DND-41 (cell line): ENCODE results near the gene ECHS1.
A peak's percentile ranks its signal among the peaks of the same experiment; 100 is the strongest.

Experiments used
- ATAC-seq: fragments of 200-7000 bp; cut with Tn5 transposase; 3 replicates; pipeline ENCODE4 v1.9.1; 2021; ENCODE audit warnings: low read depth; ENCODE audit not compliant: insufficient read depth
- DNase-seq: peaks from one replicate; pipeline ENCODE4 v3.0.0-alpha.2; 2020
- H2AFZ ChIP-seq: 2 replicates; pipeline ENCODE4 v1.6.0; 2012; ENCODE audit warnings: low read depth, low read length
- H3K27ac ChIP-seq: 2 replicates; pipeline ENCODE4 v1.5.1; 2012; ENCODE audit warnings: low read length, inconsistent platforms
- H3K27me3 ChIP-seq: fragments of 200-600 bp; sonication (generic); 2 replicates; pipeline ENCODE4 v1.6.0; 2012; ENCODE audit warnings: low read length, mild to moderate bottlenecking, inconsistent platforms; ENCODE audit not compliant: insufficient read depth, poor library complexity
- H3K36me3 ChIP-seq: 2 replicates; pipeline ENCODE4 v1.5.1; 2012; ENCODE audit warnings: low read length, inconsistent platforms; ENCODE audit not compliant: insufficient read depth
- H3K4me1 ChIP-seq: 2 replicates; pipeline ENCODE4 v1.5.1; 2012; ENCODE audit warnings: mild to moderate bottlenecking, low read length; ENCODE audit not compliant: insufficient read depth
- H3K4me2 ChIP-seq: 2 replicates; pipeline ENCODE4 v1.6.0; 2012; ENCODE audit warnings: mild to moderate bottlenecking, moderate library complexity, low read length, inconsistent platforms; ENCODE audit not compliant: insufficient read depth
- H3K4me3 ChIP-seq, 2 experiments: fragments of 200-600 bp in 1 of 2; shearing (Covaris generic) in 1 of 2; 2 replicates each; pipeline ENCODE4 v1.5.1; 2012 to 2016; ENCODE audit warnings: inconsistent platforms in 2 of 2, low read length in 2 of 2, mild to moderate bottlenecking in 2 of 2, low read depth in 1 of 2, moderate library complexity in 1 of 2
- H3K79me2 ChIP-seq: 2 replicates; pipeline ENCODE4 v1.6.0; 2012; ENCODE audit warnings: low read length, inconsistent platforms; ENCODE audit not compliant: insufficient read depth
- H3K9ac ChIP-seq: 2 replicates; pipeline ENCODE4 v1.6.0; 2012; ENCODE audit warnings: low read depth, mild to moderate bottlenecking, inconsistent platforms, low read length, moderate library complexity
- H3K9me3 ChIP-seq: 2 replicates; pipeline ENCODE4 v1.5.1; 2012; ENCODE audit warnings: low read length, moderate library complexity, mild to moderate bottlenecking, inconsistent platforms; ENCODE audit not compliant: insufficient read depth, severe bottlenecking
- H4K20me1 ChIP-seq: 2 replicates; pipeline ENCODE4 v1.6.0; 2012; ENCODE audit warnings: low read length; ENCODE audit not compliant: insufficient read depth
- CTCF ChIP-seq: IDR thresholded peaks from 2 replicates; pipeline ENCODE4 v1.5.1; 2012; ENCODE audit warnings: borderline replicate concordance, low read length, moderate library complexity, mild to moderate bottlenecking; ENCODE audit not compliant: poor library complexity, severe bottlenecking; ENCODE audit errors: extremely low read depth
- EZH2 ChIP-seq: IDR thresholded peaks from 3 replicates; pipeline ENCODE4 v1.6.1; 2012; ENCODE audit warnings: borderline replicate concordance, low read depth, mild to moderate bottlenecking, moderate library complexity, low read length, inconsistent platforms; ENCODE audit not compliant: severe bottlenecking

Gene ECHS1

GRCh38 chr10:133358162-133358924 lies 14.8 kb downstream of the ECHS1 start:
- Histone ChIP-seq H3K27ac (no peak overlapping the region), H4K20me1 (0 out of 2 replicates have a peak, but pooled peaks cover 5% of the 10 kb centered on the region), H3K79me2 (no peaks in the 10 kb centered on the region), H3K4me3 (no peak overlapping the region; a peak in 1 of 4 replicates), H3K27me3 (no peaks in the 10 kb centered on the region), H3K4me2 (no peak overlapping the region), H3K36me3 (peaks cover 14% of the 10 kb centered on the region), H3K4me1 (peaks cover 11% of the 10 kb centered on the region), H2AFZ (no peak overlapping the region), H3K9ac (no peak overlapping the region), H3K9me3 (no peaks in the 10 kb centered on the region)
- ATAC-seq = 0 out of 3 replicates have a peak, but pooled peaks have one; percentile 1
- no peak for DNase-seq
- TF ChIP-seq EZH2 (no peak), CTCF (no peak)

GRCh38 chr10:133357285-133358161 lies 15.6 kb downstream of the ECHS1 start, which contains the start of gene FUOM:
TSS of gene FUOM (minus strand) at chr10:133358019. CDS start at chr10:133358007, 12 bp downstream.
- peak within 1 kb of the TSS; percentile 79 for H3K4me2 ChIP-seq
- peaks cover 11% of the 10 kb centered on the region for H3K4me1 ChIP-seq
- peaks cover 7% of the 10 kb centered on the region for H3K36me3 ChIP-seq
- H4K20me1 ChIP-seq = 0 out of 2 replicates have a peak, but pooled peaks cover 5% of the 10 kb centered on the region
- no peaks in the 10 kb centered on the region for H3K27me3 ChIP-seq
- H3K4me3 ChIP-seq = peak within 1 kb of the TSS; percentile 27 to 66; a peak in 3 of 4 replicates
- H3K79me2 ChIP-seq = no peaks in the 10 kb centered on the region
- no peaks in the 10 kb centered on the region for H3K9me3 ChIP-seq
- peak within 1 kb of the TSS; percentile 60 for H3K9ac ChIP-seq
- peak; percentile 74 for DNase-seq
- peak within 1 kb of the TSS; percentile 75 for H2AFZ ChIP-seq
- ATAC-seq = peak; percentile 78
- TF ChIP-seq EZH2 (no peak), CTCF (no peak)
- peak within 1 kb of the TSS; percentile 36; the same call in 1 of the 2 replicates for H3K27ac ChIP-seq

GRCh38 chr10:133356549-133357284 lies 16.4 kb downstream of the ECHS1 start:
- Histone ChIP-seq H3K4me2 (peak overlapping the region; percentile 79), H3K4me1 (peaks cover 11% of the 10 kb centered on the region), H3K9me3 (no peaks in the 10 kb centered on the region), H3K79me2 (no peaks in the 10 kb centered on the region), H3K27ac (no peak overlapping the region), H2AFZ (no peak overlapping the region), H3K27me3 (no peaks in the 10 kb centered on the region), H3K9ac (peak overlapping the region; percentile 60), H4K20me1 (0 out of 2 replicates have a peak, but pooled peaks cover 5% of the 10 kb centered on the region), H3K36me3 (no peaks in the 10 kb centered on the region), H3K4me3 (peak overlapping the region; percentile 27 to 66; a peak in 3 of 4 replicates)
- no peak for TF ChIP-seq EZH2
- TF ChIP-seq CTCF = no peak
- DNase-seq = no peak
- ATAC-seq = no peak
